ENCODE measurements around the gene MT3. TPM values are rescaled to one million over a fixed set of nuclear protein-coding genes. Genes with fewer than 3 reads are reported as not detected.

MT3 gene
- total RNA-seq, 6 experiments from 2014 or later: 0.62 TPM; not detected in 5

DNA sequence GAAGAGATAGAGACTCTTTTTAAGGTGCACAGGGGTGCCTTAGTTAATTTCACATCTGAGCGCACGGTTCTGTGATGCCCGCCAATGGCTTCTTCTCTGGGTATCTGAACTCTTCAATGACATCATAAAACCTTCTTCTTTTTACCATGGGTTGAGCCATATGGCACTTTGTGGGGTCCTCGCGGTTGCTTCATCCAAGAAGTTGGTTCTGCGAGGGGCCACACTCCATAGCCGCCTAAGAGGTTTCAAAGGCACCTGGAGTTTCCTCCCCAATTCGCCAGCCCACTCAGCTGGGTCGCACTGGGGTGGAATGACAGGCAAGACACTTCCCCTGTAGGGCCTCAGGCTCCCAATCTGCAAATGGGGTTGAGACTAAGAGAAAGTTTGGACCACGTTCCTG, 34.9 kb upstream of the MT3 start:
- H3K9me3 ChIP-seq: no peaks in the 10 kb centered on the region
- DNase-seq: no peak

DNA sequence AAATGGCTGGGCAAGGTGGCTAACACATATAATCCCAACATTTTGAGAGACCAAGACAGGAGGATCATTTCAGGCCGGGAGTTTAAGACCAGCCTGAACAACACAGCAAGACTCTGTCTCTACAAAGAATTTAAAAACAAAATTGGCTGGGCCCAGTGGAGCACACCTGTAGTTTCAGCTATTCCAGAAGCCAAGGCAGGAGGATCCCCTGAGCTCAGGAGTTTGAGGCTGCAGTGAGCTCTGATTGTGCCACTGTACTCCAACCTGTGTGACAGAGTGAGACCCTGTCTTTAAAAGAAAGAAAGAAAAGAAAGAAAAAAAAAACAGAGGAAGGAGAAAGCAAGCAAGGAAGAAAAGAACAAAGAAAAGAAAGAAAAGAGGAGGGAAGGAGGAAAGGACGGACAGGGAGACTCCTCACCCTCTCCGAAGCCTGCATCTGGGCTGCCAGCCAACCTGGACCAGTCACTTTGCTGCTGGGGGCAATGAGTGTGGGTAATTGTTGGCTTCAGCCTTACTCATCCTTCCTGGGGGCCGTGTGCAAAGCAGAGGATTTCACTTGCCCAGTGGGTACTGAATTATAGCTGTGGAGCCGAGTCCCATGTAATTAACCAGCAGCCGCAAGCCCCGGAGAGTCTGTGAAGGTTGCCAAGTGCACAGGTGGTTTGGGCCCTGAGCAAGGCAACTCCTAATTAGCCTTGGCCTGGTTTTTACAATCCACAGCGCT, 31.1 kb upstream of the MT3 start:
- Histone ChIP-seq H3K36me3 (no peaks in the 10 kb centered on the region), H3K4me1 (no peaks in the 10 kb centered on the region), H3K4me3 (no peak overlapping the region), H3K27me3 (no peaks in the 10 kb centered on the region), H3K9me3 (no peaks in the 10 kb centered on the region), H3K27ac (no peak overlapping the region)
- WGBS (ENCODE audit: insufficient coverage, low coverage, low lambda C conversion rate, missing lambda C conversion rate): 90% methylated on average over 1 of the region's 8 CpGs
- no peak for ATAC-seq
- no peak for TF ChIP-seq POLR2A (IDR thresholded peaks at IDR 0.05)
- TF ChIP-seq, protein P1, sequence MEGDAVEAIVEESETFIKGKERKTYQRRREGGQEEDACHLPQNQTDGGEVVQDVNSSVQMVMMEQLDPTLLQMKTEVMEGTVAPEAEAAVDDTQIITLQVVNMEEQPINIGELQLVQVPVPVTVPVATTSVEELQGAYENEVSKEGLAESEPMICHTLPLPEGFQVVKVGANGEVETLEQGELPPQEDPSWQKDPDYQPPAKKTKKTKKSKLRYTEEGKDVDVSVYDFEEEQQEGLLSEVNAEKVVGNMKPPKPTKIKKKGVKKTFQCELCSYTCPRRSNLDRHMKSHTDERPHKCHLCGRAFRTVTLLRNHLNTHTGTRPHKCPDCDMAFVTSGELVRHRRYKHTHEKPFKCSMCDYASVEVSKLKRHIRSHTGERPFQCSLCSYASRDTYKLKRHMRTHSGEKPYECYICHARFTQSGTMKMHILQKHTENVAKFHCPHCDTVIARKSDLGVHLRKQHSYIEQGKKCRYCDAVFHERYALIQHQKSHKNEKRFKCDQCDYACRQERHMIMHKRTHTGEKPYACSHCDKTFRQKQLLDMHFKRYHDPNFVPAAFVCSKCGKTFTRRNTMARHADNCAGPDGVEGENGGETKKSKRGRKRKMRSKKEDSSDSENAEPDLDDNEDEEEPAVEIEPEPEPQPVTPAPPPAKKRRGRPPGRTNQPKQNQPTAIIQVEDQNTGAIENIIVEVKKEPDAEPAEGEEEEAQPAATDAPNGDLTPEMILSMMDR (IDR thresholded peaks at IDR 0.05): no peak
- intact Hi-C loops (cut with DNase I): no loop called here
- no peak for DNase-seq

More for the DNA sequence above, 34.9 kb upstream of the MT3 start:
- no peaks in the 10 kb centered on the region for H3K27me3 ChIP-seq
- H3K4me1 ChIP-seq: peaks cover 0 to 21% (median 8%) of the 10 kb centered on the region in 4 donors
- TF ChIP-seq, protein P1 (IDR thresholded peaks at IDR 0.05): no peak
- TF ChIP-seq POLR2A (IDR thresholded peaks at IDR 0.05): no peak
- no peak overlapping the region for H3K4me3 ChIP-seq
- WGBS (ENCODE audit: insufficient coverage, low coverage, low lambda C conversion rate, missing lambda C conversion rate): 95% methylated on average over 6 of the region's 10 CpGs
- no peaks in the 10 kb centered on the region for H3K36me3 ChIP-seq
- no peak for ATAC-seq
- H3K27ac ChIP-seq: no peak overlapping the region
- intact Hi-C loops (cut with DNase I): no loop called here

DNA sequence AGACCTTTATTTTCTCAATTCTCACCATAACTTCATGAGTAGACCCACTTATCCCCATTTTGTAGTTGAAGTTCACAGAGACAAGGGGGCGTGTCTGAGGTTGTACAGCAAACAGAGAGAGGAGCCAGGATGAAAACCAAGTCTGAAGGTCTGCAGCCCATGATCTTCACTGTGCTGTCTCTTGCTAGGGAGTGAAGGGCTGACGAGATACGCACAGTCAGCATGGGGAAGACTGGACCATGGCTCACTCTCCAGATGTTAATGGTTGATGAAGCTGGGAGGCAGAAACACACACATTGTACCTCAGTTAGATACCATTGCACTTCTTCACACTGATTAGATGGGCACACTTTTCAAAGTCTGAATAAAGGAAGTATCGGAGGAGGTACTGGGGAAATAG, 30.2 kb upstream of the MT3 start:
- Histone ChIP-seq H3K9me3 (no peaks in the 10 kb centered on the region), H3K4me1 (no peaks in the 10 kb centered on the region), H3K27me3 (no peaks in the 10 kb centered on the region), H3K36me3 (no peaks in the 10 kb centered on the region), H3K27ac (no peak overlapping the region), H3K4me3 (no peak overlapping the region)
- no peak for TF ChIP-seq POLR2A (IDR thresholded peaks at IDR 0.05)
- TF ChIP-seq, protein P1 (IDR thresholded peaks at IDR 0.05): no peak
- DNase-seq (no peak), ATAC-seq (no peak)
- 85% methylated on average over 4 of the region's 4 CpGs for WGBS (ENCODE audit: insufficient coverage, low coverage, low lambda C conversion rate, missing lambda C conversion rate)
- intact Hi-C loops (cut with DNase I): no loop called here

DNA sequence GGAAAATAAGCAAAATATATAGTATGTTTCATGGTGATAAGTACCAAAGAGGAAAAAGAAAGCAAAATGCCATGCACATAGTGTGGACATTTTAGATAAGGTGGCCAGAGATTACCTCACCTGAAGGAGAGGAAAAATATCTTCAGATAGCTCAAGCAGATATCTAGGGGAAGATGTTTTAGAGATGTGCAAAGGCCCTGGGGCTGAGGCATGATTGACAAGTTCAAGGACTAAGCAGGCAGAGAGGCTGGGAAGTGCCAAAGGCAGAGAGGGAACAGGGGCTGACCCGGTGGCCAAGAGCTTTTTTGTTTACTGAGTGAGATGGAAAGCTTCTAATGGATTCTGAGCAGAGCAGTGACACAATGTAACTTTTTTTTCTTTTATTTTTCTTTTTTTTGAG, 28.9 kb upstream of the MT3 start:
- no peak for DNase-seq
- Histone ChIP-seq H3K27ac (no peak overlapping the region), H3K9me3 (no peaks in the 10 kb centered on the region), H3K36me3 (no peaks in the 10 kb centered on the region), H3K4me1 (no peaks in the 10 kb centered on the region), H3K27me3 (no peaks in the 10 kb centered on the region), H3K4me3 (no peak overlapping the region)
- ATAC-seq: no peak
- TF ChIP-seq POLR2A (IDR thresholded peaks at IDR 0.05): no peak
- TF ChIP-seq, protein P1 (IDR thresholded peaks at IDR 0.05): no peak
- WGBS (ENCODE audit: insufficient coverage, low coverage, low lambda C conversion rate, missing lambda C conversion rate): 55% methylated on average over 1 of the region's 1 CpG
- intact Hi-C loops (cut with DNase I): no loop called here

All from right lobe of liver (tissue), 6 donors.